ENCODE results near the gene ANKS6. TPM values are rescaled to one million over a fixed set of nuclear protein-coding genes. Genes with fewer than 3 reads are reported as not detected.

ANKS6 gene
- total and polyA plus RNA-seq, 9 of the 15 experiments (the other 6 are each of a cell fraction or from before 2014, with no cell fraction given): 9.9 to 74.5 (median 36.9) TPM

DNA sequence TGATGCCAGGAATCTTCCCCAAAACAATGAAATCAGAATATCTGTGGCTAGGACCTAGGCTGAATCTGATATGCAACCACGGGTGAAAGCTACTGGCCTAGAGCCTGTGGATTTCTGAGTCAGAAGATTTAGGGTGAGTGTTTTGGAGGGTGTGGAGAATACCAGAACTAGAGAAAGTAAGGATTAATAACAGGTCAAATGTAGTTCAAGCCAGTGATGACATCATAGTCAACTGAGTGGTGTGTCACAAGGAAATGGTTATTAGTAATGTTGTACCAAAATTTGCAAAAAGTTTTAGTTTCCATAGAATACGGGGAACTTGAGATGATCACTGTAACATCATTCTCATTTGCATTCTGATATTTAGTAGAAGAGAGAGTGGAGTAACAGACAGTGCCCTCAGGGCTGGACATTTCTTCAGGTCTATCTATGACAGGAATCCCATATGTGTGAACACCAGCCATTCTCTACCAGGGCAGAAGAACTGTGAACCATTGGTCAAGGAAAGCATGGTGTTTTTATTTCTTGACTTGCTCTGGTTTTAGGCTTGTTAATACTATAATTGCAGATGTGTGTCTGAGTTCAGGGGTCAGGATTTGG lies 14.8 kb upstream of the ANKS6 start (continued):
- TF ChIP-seq POLR3G (IDR thresholded peaks at IDR 0.05; ENCODE audit: extremely low read depth, insufficient read length, insufficient replicate concordance) (no peak), ZNF165 (CRISPR knock-in tag; IDR thresholded peaks at IDR 0.05; ENCODE audit: borderline replicate concordance) (no peak), KLF10 (CRISPR knock-in tag; IDR thresholded peaks at IDR 0.05) (no peak), KAT8 (IDR thresholded peaks at IDR 0.05; ENCODE audit: low read depth) (no peak), RBM17 (IDR thresholded peaks at IDR 0.05; ENCODE audit: borderline replicate concordance, low read depth, low read length) (no peak), FOS (IDR thresholded peaks at IDR 0.05; ENCODE audit: extremely low read depth, insufficient read length) (no peak), KAT7 (CRISPR knock-in tag; IDR thresholded peaks at IDR 0.05; ENCODE audit: borderline replicate concordance) (no peak), PYGO2 (tag; IDR thresholded peaks at IDR 0.05) (no peak), SIN3A (IDR thresholded peaks at IDR 0.05; ENCODE audit: borderline replicate concordance in 2 of 2, control insufficient read depth in 1 of 2, low read depth in 2 of 2, low read length in 2 of 2) (no peak)
- TF ChIP-seq, protein P1, sequence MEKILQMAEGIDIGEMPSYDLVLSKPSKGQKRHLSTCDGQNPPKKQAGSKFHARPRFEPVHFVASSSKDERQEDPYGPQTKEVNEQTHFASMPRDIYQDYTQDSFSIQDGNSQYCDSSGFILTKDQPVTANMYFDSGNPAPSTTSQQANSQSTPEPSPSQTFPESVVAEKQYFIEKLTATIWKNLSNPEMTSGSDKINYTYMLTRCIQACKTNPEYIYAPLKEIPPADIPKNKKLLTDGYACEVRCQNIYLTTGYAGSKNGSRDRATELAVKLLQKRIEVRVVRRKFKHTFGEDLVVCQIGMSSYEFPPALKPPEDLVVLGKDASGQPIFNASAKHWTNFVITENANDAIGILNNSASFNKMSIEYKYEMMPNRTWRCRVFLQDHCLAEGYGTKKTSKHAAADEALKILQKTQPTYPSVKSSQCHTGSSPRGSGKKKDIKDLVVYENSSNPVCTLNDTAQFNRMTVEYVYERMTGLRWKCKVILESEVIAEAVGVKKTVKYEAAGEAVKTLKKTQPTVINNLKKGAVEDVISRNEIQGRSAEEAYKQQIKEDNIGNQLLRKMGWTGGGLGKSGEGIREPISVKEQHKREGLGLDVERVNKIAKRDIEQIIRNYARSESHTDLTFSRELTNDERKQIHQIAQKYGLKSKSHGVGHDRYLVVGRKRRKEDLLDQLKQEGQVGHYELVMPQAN (IDR thresholded peaks at IDR 0.05; ENCODE audit: borderline replicate concordance): no peak
- TF ChIP-seq, protein P2, sequence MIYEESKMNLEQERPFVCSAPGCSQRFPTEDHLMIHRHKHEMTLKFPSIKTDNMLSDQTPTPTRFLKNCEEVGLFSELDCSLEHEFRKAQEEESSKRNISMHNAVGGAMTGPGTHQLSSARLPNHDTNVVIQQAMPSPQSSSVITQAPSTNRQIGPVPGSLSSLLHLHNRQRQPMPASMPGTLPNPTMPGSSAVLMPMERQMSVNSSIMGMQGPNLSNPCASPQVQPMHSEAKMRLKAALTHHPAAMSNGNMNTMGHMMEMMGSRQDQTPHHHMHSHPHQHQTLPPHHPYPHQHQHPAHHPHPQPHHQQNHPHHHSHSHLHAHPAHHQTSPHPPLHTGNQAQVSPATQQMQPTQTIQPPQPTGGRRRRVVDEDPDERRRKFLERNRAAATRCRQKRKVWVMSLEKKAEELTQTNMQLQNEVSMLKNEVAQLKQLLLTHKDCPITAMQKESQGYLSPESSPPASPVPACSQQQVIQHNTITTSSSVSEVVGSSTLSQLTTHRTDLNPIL (CRISPR knock-in tag; IDR thresholded peaks at IDR 0.05): no peak
- TF ChIP-seq, protein P3, sequence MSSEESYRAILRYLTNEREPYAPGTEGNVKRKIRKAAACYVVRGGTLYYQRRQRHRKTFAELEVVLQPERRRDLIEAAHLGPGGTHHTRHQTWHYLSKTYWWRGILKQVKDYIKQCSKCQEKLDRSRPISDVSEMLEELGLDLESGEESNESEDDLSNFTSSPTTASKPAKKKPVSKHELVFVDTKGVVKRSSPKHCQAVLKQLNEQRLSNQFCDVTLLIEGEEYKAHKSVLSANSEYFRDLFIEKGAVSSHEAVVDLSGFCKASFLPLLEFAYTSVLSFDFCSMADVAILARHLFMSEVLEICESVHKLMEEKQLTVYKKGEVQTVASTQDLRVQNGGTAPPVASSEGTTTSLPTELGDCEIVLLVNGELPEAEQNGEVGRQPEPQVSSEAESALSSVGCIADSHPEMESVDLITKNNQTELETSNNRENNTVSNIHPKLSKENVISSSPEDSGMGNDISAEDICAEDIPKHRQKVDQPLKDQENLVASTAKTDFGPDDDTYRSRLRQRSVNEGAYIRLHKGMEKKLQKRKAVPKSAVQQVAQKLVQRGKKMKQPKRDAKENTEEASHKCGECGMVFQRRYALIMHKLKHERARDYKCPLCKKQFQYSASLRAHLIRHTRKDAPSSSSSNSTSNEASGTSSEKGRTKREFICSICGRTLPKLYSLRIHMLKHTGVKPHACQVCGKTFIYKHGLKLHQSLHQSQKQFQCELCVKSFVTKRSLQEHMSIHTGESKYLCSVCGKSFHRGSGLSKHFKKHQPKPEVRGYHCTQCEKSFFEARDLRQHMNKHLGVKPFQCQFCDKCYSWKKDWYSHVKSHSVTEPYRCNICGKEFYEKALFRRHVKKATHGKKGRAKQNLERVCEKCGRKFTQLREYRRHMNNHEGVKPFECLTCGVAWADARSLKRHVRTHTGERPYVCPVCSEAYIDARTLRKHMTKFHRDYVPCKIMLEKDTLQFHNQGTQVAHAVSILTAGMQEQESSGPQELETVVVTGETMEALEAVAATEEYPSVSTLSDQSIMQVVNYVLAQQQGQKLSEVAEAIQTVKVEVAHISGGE (CRISPR knock-in tag; IDR thresholded peaks at IDR 0.05): no peak
- TF ChIP-seq, protein P4, sequence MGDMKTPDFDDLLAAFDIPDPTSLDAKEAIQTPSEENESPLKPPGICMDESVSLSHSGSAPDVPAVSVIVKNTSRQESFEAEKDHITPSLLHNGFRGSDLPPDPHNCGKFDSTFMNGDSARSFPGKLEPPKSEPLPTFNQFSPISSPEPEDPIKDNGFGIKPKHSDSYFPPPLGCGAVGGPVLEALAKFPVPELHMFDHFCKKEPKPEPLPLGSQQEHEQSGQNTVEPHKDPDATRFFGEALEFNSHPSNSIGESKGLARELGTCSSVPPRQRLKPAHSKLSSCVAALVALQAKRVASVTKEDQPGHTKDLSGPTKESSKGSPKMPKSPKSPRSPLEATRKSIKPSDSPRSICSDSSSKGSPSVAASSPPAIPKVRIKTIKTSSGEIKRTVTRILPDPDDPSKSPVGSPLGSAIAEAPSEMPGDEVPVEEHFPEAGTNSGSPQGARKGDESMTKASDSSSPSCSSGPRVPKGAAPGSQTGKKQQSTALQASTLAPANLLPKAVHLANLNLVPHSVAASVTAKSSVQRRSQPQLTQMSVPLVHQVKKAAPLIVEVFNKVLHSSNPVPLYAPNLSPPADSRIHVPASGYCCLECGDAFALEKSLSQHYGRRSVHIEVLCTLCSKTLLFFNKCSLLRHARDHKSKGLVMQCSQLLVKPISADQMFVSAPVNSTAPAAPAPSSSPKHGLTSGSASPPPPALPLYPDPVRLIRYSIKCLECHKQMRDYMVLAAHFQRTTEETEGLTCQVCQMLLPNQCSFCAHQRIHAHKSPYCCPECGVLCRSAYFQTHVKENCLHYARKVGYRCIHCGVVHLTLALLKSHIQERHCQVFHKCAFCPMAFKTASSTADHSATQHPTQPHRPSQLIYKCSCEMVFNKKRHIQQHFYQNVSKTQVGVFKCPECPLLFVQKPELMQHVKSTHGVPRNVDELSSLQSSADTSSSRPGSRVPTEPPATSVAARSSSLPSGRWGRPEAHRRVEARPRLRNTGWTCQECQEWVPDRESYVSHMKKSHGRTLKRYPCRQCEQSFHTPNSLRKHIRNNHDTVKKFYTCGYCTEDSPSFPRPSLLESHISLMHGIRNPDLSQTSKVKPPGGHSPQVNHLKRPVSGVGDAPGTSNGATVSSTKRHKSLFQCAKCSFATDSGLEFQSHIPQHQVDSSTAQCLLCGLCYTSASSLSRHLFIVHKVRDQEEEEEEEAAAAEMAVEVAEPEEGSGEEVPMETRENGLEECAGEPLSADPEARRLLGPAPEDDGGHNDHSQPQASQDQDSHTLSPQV (IDR thresholded peaks at IDR 0.05): 0 out of 2 replicates have a peak, but pooled peaks have one; percentile 3

Data from K562 (cell line).